Sigmoid colon (tissue), 7 donors: Measurements from ENCODE around the gene KIAA1614. TPM values are rescaled to one million over a fixed set of nuclear protein-coding genes. Genes with fewer than 3 reads are reported as not detected.

ENCODE experiments used
- DNase-seq: peaks from one replicate; pipeline ENCODE4 v3.0.0-alpha.2; 2019
- H3K27ac ChIP-seq, 4 donors: fragments of 200-600 bp; sonication (generic); one replicate each; pipeline ENCODE4 v1.5.1; 2016 to 2019; ENCODE audit warnings: mild to moderate bottlenecking in 1 of 4
- H3K27me3 ChIP-seq, 3 donors: fragments of 200-600 bp; sonication (generic); one replicate each; pipeline ENCODE4 v1.5.1; 2019; ENCODE audit warnings: mild to moderate bottlenecking in 1 of 3
- H3K36me3 ChIP-seq, 4 donors: fragments of 200-600 bp; sonication (generic); one replicate each; pipeline ENCODE4 v1.5.1; 2016 to 2019
- H3K4me1 ChIP-seq, 4 donors: fragments of 200-600 bp; sonication (generic); one replicate each; pipeline ENCODE4 v1.5.1; 2017 to 2019
- H3K4me3 ChIP-seq, 4 donors: fragments of 200-600 bp; sonication (generic); one replicate each; pipeline ENCODE4 v1.5.1; 2017 to 2019; ENCODE audit warnings: mild to moderate bottlenecking in 2 of 4, moderate library complexity in 1 of 4
- H3K9me3 ChIP-seq, 4 donors: fragments of 200-600 bp in 3 of 4; sonication (generic) in 3 of 4; one replicate each; pipeline versions ENCODE4 v1.5.1 to v1.6.1; 2013 to 2019
- EP300 ChIP-seq, 4 donors: sonication (generic); formaldehyde crosslinking; IDR thresholded peaks; one replicate each; pipeline ENCODE4 v1.6.1; 2017; ENCODE audit warnings: antibody characterized with exemption in 4 of 4
- POLR2A ChIP-seq, 2 donors: fragments of 450-650 bp; IDR thresholded peaks; one replicate each; pipeline ENCODE4 v1.6.1; 2016; ENCODE audit warnings: antibody characterized with exemption in 2 of 2, mild to moderate bottlenecking in 2 of 2, moderate library complexity in 2 of 2
- POLR2AphosphoS5 ChIP-seq, 4 donors: sonication (generic); formaldehyde crosslinking; IDR thresholded peaks; one replicate each; pipeline ENCODE4 v1.6.1; 2017; ENCODE audit warnings: antibody characterized with exemption in 4 of 4
- WGBS, 2 donors: extraction: QIAGEN DNeasy Blood & Tissue Kit; methylation state at CpG; one replicate each; pipeline ENCODE4 v1.1.7; 2013; 5-methylcytosine and 5-hydroxymethylcytosine counted together
- intact Hi-C: fragments of 100-400 bp; cut with DNase I; formaldehyde crosslinking; loops from one replicate; pipeline ENCODE4 v1.15.1; 2023
- polyA plus RNA-seq, 3 donors: library from polyadenylated mRNA; stranded (reverse); fragments of 200-250 nt; gene quantifications; one replicate each; pipeline ENCODE4 v1.2.3, GENCODE V29; 2013
- total RNA-seq, 4 donors: library from RNA; depleted of rRNA; stranded (reverse); fragments of >200 nt; gene quantifications; one replicate each; pipeline ENCODE4 v1.1.0, GENCODE V29; 2016
- TF ChIP-seq, protein P1 (sequence below), 4 experiments: fragments of 450-650 bp in 3 of 4; fragments of 200-600 bp in 1 of 4; IDR thresholded peaks; one replicate each; pipeline ENCODE4 v1.5.1; 2016 to 2019; ENCODE audit warnings: antibody characterized with exemption in 4 of 4, mild to moderate bottlenecking in 3 of 4, moderate library complexity in 2 of 4
- donor health status: healthy with polysubstance abuse.
- donor health status: Bipolar disorder and iron deficiency.
- donor health status: healthy.

KIAA1614 gene
- total and polyA plus RNA-seq, 7 donors: 1.2 to 14.8 (median 6.3) TPM

DNA sequence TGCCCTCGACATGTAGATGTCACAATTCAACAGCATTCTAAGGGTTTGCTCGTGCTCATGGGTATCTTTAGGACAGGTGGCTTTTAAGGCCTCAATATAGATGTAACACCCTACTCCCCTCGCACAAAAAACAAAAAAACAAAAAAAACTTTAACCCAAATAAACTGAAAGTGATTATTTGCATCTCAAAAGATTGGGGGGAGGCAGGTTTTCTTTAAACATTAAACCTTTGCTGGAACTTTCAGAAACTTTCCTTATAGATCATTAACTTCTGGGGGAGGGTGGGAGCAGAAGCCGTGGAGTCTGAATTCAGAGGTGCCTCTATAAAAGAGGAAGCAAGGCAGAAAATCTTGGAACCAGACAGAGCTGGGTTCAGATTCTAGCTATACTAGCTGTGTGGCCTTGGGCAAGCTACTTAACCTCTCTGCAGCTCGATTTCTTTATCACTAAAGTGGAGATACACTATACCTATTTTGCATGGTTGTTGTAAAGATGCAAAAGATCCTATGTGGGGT is 3.2 kb upstream of the KIAA1614 start:
- intact Hi-C loops: no loop called here
- Histone ChIP-seq H3K27ac (no peak overlapping the region), H3K4me3 (no peak overlapping the region), H3K4me1 (peaks cover 0 to 35% (median 22%) of the 10 kb centered on the region in 4 donors), H3K27me3 (no peaks in the 10 kb centered on the region), H3K36me3 (no peaks in the 10 kb centered on the region), H3K9me3 (no peaks in the 10 kb centered on the region)
- no peak for TF ChIP-seq POLR2A (IDR thresholded peaks at IDR 0.05)
- TF ChIP-seq EP300 (IDR thresholded peaks at IDR 0.05): no peak
- no peak for TF ChIP-seq POLR2AphosphoS5 (IDR thresholded peaks at IDR 0.05)
- TF ChIP-seq, protein P1, sequence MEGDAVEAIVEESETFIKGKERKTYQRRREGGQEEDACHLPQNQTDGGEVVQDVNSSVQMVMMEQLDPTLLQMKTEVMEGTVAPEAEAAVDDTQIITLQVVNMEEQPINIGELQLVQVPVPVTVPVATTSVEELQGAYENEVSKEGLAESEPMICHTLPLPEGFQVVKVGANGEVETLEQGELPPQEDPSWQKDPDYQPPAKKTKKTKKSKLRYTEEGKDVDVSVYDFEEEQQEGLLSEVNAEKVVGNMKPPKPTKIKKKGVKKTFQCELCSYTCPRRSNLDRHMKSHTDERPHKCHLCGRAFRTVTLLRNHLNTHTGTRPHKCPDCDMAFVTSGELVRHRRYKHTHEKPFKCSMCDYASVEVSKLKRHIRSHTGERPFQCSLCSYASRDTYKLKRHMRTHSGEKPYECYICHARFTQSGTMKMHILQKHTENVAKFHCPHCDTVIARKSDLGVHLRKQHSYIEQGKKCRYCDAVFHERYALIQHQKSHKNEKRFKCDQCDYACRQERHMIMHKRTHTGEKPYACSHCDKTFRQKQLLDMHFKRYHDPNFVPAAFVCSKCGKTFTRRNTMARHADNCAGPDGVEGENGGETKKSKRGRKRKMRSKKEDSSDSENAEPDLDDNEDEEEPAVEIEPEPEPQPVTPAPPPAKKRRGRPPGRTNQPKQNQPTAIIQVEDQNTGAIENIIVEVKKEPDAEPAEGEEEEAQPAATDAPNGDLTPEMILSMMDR (IDR thresholded peaks at IDR 0.05): no peak
- 33 to 67% methylated on average over 5 of the region's 5 CpGs for WGBS, 2 donors
- DNase-seq: no peak

DNA sequence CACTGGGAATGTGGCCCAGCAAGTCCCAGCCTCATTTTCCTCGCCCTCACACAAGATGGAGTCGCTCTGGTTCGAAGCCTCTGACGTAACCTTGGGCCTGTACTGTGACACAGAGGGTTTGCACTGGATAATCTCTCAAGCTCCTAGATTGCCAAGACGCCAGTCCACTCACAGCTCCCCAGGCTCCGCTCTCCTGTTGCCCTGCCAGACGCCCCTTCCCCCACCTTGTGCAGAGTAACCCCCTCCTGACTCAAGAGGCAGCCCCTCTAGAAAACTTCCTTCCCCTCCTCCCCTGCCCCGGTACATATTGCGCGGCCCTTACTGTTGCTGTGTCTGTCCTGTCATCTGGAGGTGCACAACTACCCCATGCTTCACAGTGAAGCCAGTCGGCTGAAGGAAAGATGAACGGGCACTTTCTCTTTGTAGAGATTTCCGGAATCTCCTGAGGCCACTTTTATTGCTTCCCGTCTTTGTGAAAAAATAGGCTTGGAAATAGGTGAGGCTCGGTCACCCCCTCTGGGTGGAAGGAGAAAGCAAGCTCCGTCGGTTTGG is 981 bp upstream of the KIAA1614 start:
- Histone ChIP-seq H3K36me3 (peaks cover 0 to 7% (median 2%) of the 10 kb centered on the region in 4 donors), H3K4me3 (peak overlapping the region; percentile 53 to 85 (median 76)), H3K27ac (peak overlapping the region; percentile 85 to 98 (median 92)), H3K9me3 (no peaks in the 10 kb centered on the region), H3K4me1 (peaks cover 0 to 35% (median 24%) of the 10 kb centered on the region in 4 donors), H3K27me3 (no peaks in the 10 kb centered on the region)
- peak; percentile 69 for DNase-seq
- 36 to 43% methylated on average over 17 of the region's 17 CpGs for WGBS, 2 donors
- TF ChIP-seq, protein P1 (IDR thresholded peaks at IDR 0.05): no peak
- peak in 3 of 4 donors; percentile 32 to 67 (median 37) for TF ChIP-seq POLR2AphosphoS5 (IDR thresholded peaks at IDR 0.05)
- intact Hi-C loops: loop anchor here (2.0 to 5.0 kb wide), 4 partner anchors 15 to 176 kb away; partner anchors contain the start of genes IER5 and STX6

DNA sequence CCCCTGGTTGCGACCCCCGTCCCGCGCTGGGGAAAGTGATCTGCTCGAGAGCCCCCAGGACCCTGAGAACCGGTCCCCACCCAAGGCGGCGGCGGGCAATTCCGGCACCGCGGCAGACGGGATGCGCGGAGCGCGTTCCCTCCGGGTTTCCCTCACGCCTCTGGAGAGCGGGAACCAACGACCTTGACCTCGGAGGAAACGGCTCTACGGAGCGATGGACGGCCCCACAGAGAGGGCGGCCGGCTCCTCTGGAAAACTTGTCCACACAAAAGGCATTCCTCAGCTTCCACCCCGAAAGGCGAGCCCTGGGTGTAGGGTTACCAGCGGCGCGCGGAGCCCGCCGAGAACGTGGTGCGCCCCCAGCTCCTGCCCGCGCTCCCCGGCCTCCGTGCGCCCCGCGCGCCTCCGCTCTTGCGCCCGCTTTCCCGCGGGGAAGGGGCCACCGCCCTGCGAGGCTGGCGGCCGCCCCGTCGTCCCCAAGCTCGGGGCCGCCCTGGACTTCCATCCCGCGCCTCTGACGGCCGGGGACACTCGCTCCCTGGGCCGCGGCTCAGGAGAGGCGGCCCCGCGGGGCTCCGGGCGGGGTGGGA is 391 bp upstream of the KIAA1614 start:
- DNase-seq: peak; percentile 68
- Histone ChIP-seq H3K36me3 (peaks cover 0 to 13% (median 2%) of the 10 kb centered on the region in 4 donors), H3K27me3 (no peaks in the 10 kb centered on the region), H3K4me1 (peaks cover 0 to 39% (median 24%) of the 10 kb centered on the region in 4 donors), H3K27ac (peak overlapping the region; percentile 85 to 98 (median 92)), H3K9me3 (no peaks in the 10 kb centered on the region), H3K4me3 (peak overlapping the region; percentile 53 to 85 (median 76))
- intact Hi-C loops: loop anchor here (5.0 kb wide), 3 partner anchors 40 to 175 kb away; partner anchors contain the start of genes IER5 and STX6
- WGBS, 2 donors: 1% methylated on average over 71 of the region's 71 CpGs
- TF ChIP-seq POLR2AphosphoS5 (IDR thresholded peaks at IDR 0.05): no peak
- TF ChIP-seq POLR2A (IDR thresholded peaks at IDR 0.05): no peak
- no peak for TF ChIP-seq EP300 (IDR thresholded peaks at IDR 0.05)
- TF ChIP-seq, protein P1 (IDR thresholded peaks at IDR 0.05): no peak

GRCh38 chr1:180915426-180915965 is 2.8 kb downstream of the KIAA1614 start:
- H3K27ac ChIP-seq: no peak overlapping the region
- H3K36me3 ChIP-seq: peaks cover 5 to 36% (median 11%) of the 10 kb centered on the region in 4 donors
- TF ChIP-seq POLR2A (IDR thresholded peaks at IDR 0.05): no peak
- TF ChIP-seq POLR2AphosphoS5 (IDR thresholded peaks at IDR 0.05): no peak
- no peak for TF ChIP-seq EP300 (IDR thresholded peaks at IDR 0.05)
- TF ChIP-seq, protein P1 (IDR thresholded peaks at IDR 0.05): no peak
- peaks cover 0 to 39% (median 20%) of the 10 kb centered on the region in 4 donors for H3K4me1 ChIP-seq
- no peak overlapping the region for H3K4me3 ChIP-seq
- intact Hi-C loops: no loop called here
- H3K27me3 ChIP-seq: no peaks in the 10 kb centered on the region
- DNase-seq: no peak
- H3K9me3 ChIP-seq: no peaks in the 10 kb centered on the region
- 94% methylated on average over 11 of the region's 11 CpGs for WGBS, 2 donors
